Inflammatory macrophage treated with lipopolysaccharide for 4 hours (primary cell): Measurements from ENCODE around the gene DPYSL4.

Experiments used
- DNase-seq: peaks from one replicate; pipeline ENCODE4 v3.0.0-alpha.2; 2020

DPYSL4 gene

DNA sequence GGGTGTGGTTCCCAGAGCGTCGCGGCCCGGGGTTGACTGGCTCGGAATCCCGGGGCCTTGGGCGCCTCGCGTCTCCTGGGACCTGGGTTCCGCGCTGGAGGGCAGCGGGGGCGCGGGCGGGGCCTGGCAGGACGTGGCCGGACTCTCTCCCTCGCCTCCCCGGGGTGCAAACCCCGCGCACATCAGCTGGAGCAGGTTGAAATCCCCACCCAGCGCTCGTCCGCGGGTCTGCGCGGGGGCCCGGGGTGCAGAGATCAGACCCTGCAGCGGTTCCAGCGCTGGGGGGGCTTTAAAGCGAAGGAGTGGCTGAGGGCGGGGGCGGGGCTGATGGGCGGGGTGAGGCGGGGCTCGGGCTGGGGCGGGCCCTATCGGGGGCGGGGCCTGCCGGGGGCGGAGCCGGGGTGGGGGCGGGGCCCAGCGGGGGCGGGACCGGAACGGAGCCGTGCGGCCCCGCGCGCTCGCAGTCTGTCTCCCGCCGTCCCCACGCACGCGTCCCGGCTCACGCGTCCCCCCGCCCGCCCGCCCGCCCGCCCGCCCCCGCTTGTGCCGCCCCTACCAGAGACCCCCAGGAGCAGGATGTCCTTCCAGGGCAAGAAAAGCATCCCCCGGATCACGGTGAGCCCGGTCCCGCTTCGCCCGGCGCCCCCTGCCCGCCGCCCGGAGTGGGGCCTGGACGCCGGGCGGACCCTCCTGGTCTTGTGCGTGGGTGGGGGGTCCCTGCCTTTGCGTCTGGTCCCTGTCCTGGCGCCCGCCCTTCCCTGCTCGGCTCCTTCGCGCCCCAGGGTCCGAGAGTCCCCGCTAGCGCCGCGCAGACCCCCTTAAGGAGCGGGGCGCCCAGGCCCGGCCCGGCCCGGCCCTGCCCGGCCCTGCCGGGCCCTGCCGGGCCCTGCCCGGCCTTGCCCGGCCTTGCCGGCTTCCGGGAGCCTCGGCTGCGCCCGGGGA is at the start of gene DPYSL4:
Gene DPYSL4 (plus strand): TSS at position 461 of the 942 bp plus-strand sequence. CDS start 116 bp downstream, at position 577.
- peak; percentile 2 for DNase-seq

DNA sequence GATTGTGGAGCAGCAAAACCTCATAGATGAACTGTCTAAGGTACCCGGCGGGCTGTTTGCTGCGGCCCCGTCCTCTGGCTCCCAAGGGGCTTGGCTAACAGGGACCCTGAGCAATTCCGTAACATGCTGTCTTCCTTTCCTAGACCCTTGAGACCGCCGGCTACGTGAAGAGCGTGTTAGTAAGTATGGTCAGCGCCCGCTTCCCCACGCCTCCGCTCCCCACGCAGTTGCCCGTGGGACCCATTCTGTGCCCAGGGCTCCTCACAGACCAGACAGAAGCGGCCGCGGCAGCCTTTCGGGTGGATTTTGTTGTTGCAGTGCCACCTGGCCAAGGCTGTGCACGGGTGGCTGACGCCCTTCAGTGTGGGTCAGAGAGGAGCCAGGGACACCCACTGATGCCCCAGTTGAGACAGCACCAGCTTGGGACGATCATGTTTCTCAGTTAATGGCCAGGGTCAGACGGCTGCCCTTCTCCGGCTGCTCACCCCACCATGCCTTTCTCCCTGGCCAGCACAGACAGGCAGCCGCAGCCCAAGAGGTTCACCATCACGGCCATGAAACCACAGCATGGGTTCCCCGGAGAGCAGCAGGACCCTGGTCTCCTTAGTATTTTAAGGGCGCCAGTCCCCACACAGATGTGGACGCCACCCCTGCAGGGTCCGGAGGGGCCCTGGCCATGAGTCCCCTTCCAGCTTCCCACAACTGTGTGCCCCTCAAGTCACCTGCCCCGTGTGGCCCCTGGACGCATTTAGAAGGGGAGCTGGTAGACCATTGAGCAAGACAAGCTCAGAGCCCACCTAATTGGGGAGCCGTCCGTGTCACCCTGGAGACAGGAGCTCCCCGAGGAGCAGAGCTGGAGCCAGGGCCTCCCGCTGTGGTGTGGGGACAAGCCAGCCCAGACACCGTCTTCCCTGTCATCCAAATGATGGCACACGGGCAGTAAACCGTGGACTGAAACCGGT is 49.4 kb upstream of the DPYSL4 start:
- DNase-seq = no peak

DNA sequence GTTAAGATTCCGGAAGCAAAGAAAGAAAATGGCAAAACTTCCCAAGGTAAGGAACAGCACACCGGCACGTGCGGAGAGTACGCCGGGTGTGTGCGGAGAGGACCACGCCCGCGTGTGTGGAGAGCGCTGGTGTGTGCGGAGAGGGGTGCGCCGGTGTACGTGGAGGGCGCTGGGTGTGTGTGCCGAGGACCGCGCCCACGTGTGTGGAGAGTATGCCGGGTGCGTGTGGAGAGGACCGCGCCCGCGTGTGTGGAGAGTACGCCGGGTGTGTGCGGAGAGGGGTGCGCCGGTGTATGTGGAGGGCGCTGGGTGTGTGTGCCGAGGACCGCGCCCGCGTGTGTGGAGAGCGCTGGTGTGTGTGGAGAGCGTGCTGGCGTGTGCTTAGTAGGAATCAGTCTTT is 48.6 kb upstream of the DPYSL4 start:
- DNase-seq = no peak

DNA sequence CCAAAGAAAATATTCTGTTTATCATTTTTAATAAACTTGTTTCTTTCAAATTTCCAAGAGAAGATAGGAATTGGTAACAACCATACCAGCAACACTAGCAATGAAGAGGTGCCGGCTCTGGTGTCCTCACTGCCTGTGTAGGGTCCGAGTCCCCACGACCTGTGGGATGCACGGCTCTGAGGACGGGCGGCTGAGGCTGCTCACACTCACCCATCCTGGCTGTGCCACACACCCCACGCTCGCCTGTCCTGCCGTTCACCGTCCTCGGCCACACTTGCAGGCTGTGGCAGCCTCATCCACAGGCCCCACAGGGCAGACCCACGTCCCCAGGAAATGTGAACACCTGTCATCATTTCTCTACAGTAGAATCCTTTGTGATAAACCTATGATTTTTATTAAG is 48.2 kb upstream of the DPYSL4 start:
- DNase-seq = no peak

DNA sequence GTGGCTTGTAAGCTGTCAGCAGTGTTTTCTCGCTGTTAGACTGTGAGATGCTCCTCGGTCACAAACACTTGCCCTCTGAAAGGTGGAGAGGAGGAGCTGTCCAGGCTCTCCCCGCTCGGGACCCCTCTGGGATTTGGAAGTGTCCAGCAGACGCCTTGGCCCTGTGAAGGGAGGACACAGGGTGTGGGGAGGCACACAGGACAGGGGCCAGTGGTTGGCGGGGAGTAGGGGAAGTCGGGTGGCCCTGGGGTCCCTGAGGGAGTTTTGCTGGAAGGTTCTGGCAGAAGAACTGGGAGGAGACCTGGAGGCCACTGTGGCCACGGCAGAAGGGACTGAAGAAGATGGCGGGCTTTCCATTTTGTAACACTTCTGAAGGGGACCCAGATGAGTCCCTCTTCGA is 47.2 kb upstream of the DPYSL4 start:
- no peak for DNase-seq

DNA sequence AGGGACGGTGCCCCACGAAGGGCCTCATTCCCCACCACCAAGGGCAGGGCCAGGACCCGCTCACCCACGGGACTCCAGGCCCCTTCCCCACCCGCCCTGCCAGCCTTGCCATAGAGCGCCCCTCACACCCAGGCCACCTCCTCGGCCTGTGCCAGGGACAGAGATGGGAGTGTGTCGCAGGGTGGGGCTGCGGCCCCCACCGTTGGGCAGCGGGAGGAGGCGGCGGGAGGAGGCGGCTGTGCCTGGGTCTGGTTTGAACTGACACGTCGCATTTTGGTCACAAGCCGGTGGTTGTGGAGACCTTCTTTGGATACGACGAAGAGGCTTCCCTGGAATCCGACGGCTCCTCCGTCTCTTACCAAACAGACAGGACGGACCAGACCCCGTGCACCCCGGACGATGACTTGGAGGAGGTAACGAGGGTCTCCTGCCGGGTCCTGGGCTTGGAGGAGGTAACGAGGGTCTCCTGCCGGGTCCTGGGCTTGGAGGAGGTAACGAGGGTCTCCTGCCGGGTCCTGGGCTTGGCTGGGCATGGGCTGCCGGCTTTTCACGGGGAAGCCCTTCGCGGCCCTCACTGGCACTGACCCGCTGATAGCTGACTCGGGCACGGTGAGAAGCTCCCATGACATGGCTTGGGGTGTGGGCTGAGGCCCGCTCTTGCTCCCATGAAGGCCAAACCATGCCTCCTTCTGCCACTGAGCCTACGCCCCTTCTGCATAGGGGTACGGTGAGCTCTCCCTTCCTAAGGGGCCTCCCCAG is 46.4 kb upstream of the DPYSL4 start:
- no peak for DNase-seq

DNA sequence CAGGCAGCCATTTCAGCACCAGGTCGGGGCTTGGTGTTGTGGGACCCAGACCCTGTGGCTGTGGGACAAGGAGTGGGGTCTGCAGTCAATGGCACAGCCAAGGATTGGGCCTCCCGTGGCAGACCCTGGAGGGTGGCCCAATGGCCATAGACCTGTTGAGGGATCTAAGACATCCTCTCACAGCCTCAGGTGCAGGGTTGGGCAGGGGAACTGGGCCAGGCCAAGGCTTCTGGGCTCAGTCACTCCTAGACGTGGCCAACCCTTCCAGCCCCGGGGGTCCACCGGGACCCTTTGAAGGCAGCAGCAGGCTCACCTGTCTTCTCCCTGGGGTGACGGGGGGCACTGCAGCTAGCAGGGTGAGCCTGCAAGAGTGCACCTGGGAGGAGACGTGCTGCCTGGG is 45.7 kb upstream of the DPYSL4 start:
- DNase-seq = no peak

DNA sequence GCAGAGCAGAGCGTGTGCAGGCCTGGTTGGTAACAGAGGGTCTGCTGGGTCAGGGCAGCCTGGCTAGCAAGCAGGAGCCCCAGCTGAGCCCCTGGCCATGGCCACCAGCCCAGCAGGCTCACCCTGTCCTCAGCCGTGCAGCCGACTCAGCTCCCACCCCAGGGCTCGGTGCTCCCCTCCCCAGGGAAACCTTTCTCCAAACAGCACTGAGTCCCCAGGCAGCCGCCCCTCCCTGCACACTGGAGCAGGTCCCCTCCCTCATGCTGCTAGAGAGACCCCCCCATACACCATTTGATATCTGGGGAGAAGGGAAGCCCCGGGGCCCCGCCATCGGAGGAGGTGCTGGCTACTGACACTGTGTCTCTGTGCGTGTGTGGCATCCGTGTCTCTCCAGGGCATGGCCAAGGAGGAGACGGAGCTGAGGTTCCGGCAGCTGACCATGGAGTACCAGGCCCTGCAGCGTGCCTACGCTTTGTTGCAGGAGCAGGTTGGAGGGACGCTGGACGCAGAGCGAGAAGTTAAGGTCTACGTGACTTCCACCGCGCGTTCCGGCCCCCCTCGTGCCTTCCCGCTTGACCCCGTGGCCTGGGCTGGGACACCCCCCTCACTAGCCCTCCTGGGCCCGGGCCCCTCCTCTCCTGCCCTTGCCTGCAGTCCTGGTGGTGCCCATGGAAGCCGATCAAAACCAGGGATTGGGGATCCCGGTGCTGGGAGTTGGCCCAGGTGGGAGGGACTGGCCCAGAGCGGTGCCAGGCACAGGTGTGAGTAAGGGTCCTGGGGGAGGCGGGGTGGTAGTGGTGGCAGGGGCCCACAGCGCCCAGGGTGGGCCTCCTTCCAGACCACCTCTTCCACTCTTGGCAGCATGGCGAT is 45.0 kb upstream of the DPYSL4 start:
- no peak for DNase-seq

DNA sequence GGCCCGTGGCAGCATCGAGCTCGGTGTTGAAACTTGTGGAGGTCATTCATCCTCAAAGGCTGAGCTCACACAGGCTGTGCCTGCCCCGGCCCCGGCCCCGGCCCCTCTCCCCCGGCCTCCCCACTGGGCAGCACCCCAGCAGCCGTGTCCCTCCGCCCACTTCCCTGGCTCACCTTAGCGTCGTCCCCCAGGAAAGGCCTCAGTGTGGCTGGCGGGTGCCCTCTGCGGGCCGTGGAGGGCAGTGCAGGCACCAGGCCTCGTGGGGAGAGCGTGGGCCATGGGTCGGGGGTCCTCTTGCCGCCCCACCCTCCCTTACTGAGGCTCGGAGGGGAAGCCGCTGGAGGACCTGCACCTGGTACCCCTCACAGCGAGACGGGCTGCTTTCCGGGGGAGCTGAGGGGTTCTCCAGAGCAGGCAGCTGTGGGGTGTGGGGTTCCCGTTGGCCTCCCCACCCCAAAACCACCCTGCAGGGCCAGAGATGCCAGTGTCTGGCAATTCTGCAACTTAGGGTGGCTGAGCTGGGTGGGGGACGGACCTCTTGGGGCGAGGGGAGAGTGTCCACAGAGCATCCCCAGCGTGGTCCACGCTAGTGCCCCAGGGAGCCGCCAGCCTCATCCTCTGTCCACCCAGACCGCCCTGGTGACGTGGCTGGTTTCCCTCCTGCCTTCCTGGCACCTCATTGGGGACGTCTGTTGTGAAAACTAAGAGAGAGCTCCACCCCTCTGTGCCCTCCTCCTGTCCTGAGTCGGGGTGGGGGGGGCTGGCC is 44.2 kb upstream of the DPYSL4 start:
- no peak for DNase-seq

DNA sequence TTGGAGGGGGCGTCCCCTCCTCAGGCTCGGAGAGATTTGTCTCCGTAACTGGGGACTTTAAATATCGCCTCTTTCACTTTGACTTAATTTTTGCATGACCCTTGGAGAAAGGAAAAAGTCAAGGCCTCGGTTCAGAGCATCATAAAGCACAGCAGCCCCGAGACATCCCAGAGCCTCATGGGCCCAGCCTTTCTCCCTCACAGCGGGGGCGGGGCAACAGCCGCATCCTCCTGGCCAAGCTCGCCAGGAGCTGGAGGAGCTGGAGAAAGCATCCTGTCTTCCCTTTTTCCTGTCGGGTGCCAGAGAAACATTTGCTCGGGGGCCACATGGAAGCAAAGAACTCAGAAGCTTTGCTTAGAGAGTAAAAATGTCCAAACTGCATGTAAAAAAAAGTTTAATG is 43.6 kb upstream of the DPYSL4 start:
- DNase-seq = no peak

DNA sequence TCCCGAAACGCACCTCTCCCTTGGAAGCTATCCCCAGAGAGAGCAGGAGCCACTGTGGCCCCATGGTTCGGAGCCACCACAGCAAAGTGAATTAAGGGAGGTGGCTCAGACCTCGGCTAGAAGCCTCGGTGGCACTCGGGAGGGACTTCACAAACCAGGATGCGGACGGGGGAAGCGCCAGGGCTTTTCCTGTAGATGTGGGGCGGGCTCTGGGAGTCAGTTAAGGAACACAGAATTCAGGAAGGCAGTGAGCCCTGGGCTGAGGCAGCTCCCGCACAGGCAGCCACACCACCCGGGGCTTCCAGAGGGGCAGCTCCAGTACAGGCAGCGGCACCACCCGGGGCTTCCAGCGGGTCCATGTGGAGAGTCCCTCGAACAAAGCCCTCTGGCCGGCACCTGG is 42.7 kb upstream of the DPYSL4 start:
- DNase-seq = no peak

DNA sequence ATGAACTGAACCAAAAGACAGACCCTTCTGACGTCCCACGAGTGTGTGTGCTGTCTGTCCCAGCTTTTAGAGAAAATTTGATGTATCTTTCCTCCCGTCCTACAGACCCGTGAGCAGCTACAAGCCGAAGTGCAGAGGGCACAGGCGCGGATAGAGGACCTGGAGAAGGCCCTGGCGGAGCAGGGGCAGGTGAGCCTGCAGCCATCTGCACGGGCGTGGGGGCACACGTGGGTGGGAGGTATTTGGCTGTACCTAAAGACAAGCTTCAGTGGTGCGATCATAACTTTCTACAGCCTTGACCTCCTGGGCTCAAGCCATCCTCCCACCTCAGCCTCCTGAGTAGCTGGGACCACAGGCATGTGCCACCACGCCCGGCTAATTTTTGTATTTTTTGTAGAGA is 41.7 kb upstream of the DPYSL4 start:
- DNase-seq = no peak

DNA sequence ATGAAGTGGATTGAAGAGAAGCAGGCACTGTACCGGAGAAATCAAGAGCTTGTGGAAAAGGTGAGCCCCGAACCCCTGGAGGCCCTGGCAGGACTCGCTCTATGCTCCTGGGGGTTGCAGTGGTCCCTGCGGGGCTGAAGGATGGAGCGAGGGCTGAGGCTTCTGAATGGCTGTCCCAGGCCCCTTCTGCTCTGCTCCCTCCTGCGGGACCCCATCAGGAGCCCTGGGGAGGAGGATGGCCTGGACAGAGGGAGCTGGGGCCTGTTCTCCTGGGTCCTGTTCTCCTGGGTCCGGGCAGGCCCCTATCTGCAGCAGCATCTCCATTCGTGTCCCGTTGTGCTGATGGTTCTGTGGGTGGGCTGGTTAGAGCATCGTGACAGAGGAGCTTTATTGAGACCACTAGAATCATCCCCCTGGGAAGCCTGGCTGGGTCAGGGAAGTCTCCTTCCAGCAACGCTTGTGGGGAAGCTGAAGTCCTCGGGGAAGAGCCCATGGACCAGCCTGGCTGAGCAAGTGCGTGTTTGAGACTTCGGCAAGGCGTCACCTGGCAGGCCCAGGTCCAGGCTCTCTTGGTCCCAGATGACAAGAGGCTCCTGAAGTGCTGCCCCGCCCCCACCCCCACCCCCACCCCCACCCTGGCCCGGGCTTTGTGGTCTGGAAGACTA is 41.1 kb upstream of the DPYSL4 start:
- no peak for DNase-seq

DNA sequence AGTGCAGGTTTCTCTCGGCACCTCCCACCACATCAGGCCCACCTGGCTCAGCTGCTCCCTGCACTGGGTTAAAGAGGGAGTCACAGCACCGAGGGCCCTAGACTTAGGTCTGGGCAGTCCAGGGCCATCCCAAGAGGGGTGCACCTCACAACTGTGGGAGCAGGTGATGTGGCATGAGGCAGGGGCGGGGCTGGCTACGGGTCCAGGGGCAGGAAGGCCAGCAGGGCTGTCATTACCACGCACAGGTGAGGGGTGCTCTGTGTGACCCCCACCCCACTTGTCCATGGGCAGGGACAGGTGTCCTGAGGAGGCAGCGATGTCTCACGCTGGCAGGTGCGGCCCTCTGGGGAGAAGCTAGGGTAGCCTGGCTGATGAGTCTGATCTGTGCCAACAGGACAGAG is 40.5 kb upstream of the DPYSL4 start:
- DNase-seq = no peak

DNA sequence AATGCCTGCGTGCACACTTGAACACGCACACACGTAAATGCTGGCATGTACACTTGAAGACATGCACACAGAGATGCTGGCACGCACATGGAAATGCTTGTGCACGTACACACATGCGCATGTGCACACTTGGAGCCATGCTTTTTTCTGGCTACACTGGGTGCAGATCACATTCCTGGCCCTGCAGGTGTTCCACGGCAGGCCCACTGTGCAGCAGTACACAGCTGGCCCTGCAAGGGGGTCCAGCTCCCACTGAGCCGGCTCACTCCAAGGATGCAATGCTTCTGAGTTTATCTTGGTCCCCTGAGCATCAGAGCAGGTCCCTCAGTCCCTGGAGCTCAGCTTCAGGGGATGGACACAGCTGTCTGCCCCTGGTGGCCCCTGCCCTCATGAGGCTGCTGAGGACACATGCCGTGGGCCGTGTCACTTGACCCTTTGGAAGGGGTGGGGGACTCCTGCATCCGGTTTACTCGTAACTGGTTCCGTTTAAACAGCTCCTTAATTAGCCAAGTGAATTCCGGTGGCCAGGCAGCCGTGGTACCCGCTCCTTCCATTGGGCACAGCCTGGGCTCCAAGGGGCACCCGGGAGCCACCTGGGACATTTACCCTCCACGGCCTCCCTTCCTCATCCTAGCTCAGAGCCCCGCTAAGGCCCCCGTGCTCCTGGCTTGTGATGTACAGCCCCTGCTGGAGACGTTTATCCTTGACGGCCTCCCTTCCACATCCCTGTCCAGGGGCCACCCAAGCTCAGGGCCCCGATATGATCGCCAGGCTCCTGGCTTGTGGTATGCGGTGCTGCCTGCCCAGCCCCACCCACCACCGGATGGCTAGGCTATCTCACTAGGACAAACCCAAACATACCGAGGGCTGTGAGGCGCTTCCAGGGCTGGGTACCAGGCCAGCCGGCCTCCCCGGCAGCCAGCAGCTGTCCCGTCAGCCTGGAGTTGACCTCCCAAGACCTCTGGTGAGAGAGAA is 39.5 kb upstream of the DPYSL4 start:
- DNase-seq = no peak

DNA sequence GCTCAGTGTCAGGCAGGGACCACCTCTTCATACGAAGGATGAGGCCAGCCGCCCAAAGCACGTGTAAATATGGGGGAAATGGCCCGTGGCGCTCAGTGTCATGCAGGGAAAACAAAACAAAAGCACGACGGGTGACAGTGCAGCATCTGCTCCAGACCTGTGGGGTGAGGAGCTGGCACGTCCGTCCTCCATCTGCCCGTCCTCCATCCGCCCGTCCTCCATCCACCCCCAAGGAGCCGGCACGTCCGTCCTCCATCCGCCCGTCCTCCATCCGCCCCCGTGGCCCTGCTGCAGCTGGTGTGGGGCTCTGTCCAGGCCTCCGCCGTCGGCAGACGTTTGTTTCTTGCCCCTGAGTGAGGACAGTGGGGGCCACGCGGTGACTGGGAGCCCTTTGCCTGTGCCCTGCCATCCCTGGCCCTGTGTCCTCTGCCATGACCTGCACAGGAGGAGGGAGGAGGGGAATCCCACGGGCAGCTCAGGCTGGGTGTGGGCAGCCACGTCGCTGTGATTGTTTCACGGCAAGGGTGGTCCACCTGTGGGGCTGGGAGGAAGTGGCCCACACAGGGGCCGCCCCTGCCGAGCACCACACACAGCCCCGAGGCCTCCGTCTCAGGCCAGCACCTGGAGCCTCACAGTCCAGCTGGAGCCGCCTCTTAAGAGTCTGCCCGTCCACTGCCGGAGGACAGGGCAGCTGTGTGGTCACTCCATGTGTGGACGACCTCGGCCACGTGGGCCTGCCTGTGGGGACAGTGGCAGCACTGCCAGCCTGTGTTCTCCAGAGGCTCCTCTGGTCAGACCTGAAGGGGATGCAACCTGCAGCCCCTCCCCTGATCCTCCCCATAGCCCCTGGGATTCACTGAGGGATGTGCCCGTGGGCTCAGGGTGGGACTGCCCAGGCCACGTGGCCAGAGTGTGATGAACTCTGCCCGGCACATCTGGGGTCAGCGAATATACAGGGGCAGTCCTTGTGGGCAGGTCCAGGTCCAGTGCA is 38.2 kb upstream of the DPYSL4 start:
- DNase-seq = no peak

DNA sequence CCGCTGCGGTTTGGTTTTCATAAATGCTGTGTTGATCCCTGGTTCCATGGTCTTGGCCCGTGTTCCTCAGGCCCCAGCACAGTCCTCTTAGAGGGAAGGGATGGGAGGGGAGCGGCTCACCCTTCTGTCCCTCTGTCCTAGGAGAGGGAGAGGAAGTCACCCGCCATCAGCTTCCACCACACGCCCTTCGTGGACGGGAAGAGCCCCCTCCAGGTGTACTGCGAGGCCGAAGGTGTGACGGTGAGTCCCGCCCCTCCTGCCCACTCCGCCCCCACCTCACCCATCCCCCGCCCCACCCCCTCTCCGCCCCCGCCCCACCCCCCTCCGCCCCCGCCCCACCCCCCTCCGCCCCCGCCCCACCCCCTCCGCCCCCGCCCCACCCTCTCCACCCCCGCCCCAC is 37.5 kb upstream of the DPYSL4 start:
- no peak for DNase-seq

DNA sequence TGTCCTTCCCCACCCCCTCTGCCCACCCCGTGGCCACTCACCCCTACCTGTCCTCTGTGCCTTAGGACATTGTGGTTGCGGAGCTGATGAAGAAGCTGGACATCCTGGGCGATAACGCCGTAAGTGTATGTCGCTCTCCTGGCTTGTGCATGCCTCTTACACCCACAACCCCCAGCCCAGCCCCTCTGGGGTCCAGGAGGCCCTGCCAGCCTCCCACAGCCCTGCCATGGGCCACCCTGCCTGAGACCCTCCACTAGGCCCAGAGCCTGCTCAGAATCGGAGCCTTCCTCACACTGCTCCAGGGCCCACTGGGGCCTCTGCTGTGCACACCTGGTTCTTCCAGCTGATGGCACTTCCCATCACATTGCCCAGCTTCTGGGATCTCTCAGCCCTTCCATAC is 36.8 kb upstream of the DPYSL4 start:
- DNase-seq = no peak
